Measurements from ENCODE around the gene APRT.

DNA sequence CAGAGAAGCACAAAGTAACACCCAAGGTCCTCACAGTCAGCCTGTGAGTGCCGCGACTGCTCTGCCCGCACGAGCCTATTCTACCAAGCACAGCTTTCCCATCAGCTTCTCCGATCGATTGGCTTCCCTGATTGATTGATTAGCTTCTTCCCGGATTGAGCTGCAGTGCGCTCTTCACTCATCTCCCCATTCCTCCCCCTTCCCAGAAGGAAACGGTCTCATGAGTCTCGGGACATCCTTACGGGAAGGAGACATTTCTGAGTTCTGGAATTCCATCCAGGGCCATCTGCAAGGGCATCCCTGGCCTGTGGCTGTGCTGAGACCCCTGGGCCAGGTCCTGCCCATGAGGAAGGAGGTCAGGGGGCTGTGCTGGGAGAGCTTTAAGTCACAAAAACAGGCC, 44.8 kb downstream of the APRT start:
- TF ChIP-seq POLR2AphosphoS5 (IDR thresholded peaks at IDR 0.05; ENCODE audit: low read depth, low read length) (no peak), POLR2A (IDR thresholded peaks at IDR 0.05; ENCODE audit: low read depth, low read length) (no peak), TAF1 (IDR thresholded peaks at IDR 0.05; ENCODE audit: borderline replicate concordance, low read depth, low read length) (no peak)
